ENCODE data around the gene PEX6. TPM values are rescaled to one million over a fixed set of nuclear protein-coding genes. Genes with fewer than 3 reads are reported as not detected.

The PEX6 gene
- total and polyA plus RNA-seq, 2 of the 13 experiments (the other 11 are each of a cell fraction or from before 2014, with no cell fraction given), result 5.1 to 6.7 TPM

- TF ChIP-seq ZBTB44 (CRISPR knock-in tag; IDR thresholded peaks at IDR 0.05) (no peak), ZKSCAN8 (CRISPR knock-in tag; IDR thresholded peaks at IDR 0.05; ENCODE audit: borderline replicate concordance) (no peak)
Measured at GRCh38 chr6:43024436-43024835, 45.5 kb upstream of the PEX6 start (continued).

GRCh38 chr6:43021270-43022047 is 42.5 kb upstream of the PEX6 start, which contains the start of gene RRP36:
RRP36 (plus strand) TSS chr6:43021623; CDS start chr6:43021655, 32 bp downstream.
- intact Hi-C loops (cut with micrococcal nuclease; ENCODE audit: unreplicated experiment), result no loop called here
- TF ChIP-seq ATF4 (CRISPR knock-in tag; IDR thresholded peaks at IDR 0.05) (0 out of 4 replicates have a peak, but pooled peaks of 1 of the 2 experiments have one; percentile 42), NKX3-1 (CRISPR knock-in tag; IDR thresholded peaks at IDR 0.05) (peak; percentile 75; the same call in 1 of the 2 replicates), SRY (CRISPR knock-in tag; IDR thresholded peaks at IDR 0.05) (peak; percentile 68), NFYB (CRISPR knock-in tag; IDR thresholded peaks at IDR 0.05) (peak; percentile 44), ZNF143 (CRISPR knock-in tag; IDR thresholded peaks at IDR 0.05) (peak; percentile 73), ZBTB25 (CRISPR knock-in tag; IDR thresholded peaks at IDR 0.05) (peak; percentile 86), MTA1 (CRISPR knock-in tag; IDR thresholded peaks at IDR 0.05; ENCODE audit: borderline replicate concordance) (no peak; the same call in 1 of the 2 replicates), CBX2 (IDR thresholded peaks at IDR 0.05; ENCODE audit: low read depth, low read length) (no peak), CBX2 (CRISPR knock-in tag; IDR thresholded peaks at IDR 0.05; ENCODE audit: low read depth) (no peak), FOXO4 (CRISPR knock-in tag; conservative IDR thresholded peaks at IDR 0.05) (0 out of 2 replicates have a peak, but pooled peaks have one; percentile 82), ESRRA (CRISPR knock-in tag; IDR thresholded peaks at IDR 0.05; ENCODE audit: low read depth) (peak; percentile 66; the same call in 1 of the 2 replicates), ZNF816 (CRISPR knock-in tag; IDR thresholded peaks at IDR 0.05; ENCODE audit: borderline replicate concordance) (peak; percentile 35; the same call in 1 of the 2 replicates), KLF9 (CRISPR knock-in tag; IDR thresholded peaks at IDR 0.05; ENCODE audit: low read depth) (peak; percentile 74; the same call in 1 of the 2 replicates), MZF1 (CRISPR knock-in tag; IDR thresholded peaks at IDR 0.05; ENCODE audit: borderline replicate concordance) (no peak), HNF4A (CRISPR knock-in tag; IDR thresholded peaks at IDR 0.05) (peak; percentile 24; the same call in 1 of the 2 replicates), ZSCAN12 (CRISPR knock-in tag; IDR thresholded peaks at IDR 0.05) (peak; percentile 53)

More at GRCh38 chr6:43021270-43022047, 42.5 kb upstream of the PEX6 start, which contains the start of gene RRP36:
- Histone ChIP-seq H4K20me1 (ENCODE audit: insufficient read depth, low read length) (no peaks in the 10 kb centered on the region), H3K4me1 (ENCODE audit: insufficient read depth, low read length) (peaks cover 30% of the 10 kb centered on the region), H3K9me3 (ENCODE audit: low read length) (no peaks in the 10 kb centered on the region), H3K4me2 (ENCODE audit: low read depth, low read length) (peak within 1 kb of the TSS; percentile 95), H2AFZ (ENCODE audit: low read length) (no peak within 1 kb of the TSS), H3K27ac (ENCODE audit: extremely low read length, insufficient read depth, low read length) (peak within 1 kb of the TSS; percentile 77), H3K27me3 (ENCODE audit: control insufficient read depth in 1 of 2, insufficient read depth in 2 of 2, low read length in 2 of 2) (peaks cover 0 to 3% of the 10 kb centered on the region in 2 experiments; a peak in 1 of 5 replicates), H3K79me2 (ENCODE audit: insufficient read depth, low read length) (peaks cover 25% of the 10 kb centered on the region), H3K9ac (ENCODE audit: insufficient read depth, low read depth, low read length) (peak within 1 kb of the TSS; percentile 90), H3K4me3 (replicated peaks in 1 of 3; ENCODE audit: insufficient read depth in 1 of 3, low read depth in 2 of 3, low read length in 3 of 3) (peak within 1 kb of the TSS; percentile 100), H3K36me3 (replicated peaks in 1 of 2; ENCODE audit: control insufficient read depth in 1 of 2, insufficient read depth in 2 of 2, low read length in 2 of 2) (peaks cover 26 to 53% of the 10 kb centered on the region in 2 experiments)
- POLR2A ChIA-PET, result interaction anchor here (0.7 to 4.3 kb wide), 26 partner anchors 7 to 275 kb away, joined by 3 to 43 read pairs (median 5); partner anchors contain the start of genes CNPY3, CUL7, CUL9 and GNMT
- peak; percentile 28 for FAIRE-seq
- TSS peak; percentile 41 for BruUV-seq (replicated peaks)
- ATAC-seq, result peak; percentile 96
- 5% methylated on average over 20 of the region's 56 CpGs for WGBS (ENCODE audit: low lambda C conversion rate)
- in situ Hi-C loops (cut with HindIII; ENCODE audit: extremely low pct_ligation_motif_present, low pct_unique_long_range_greater_than_20kb), result no loop called here
- CTCF ChIA-PET (ENCODE audit: low intra/inter-chr PET ratio, low total read pairs), result no interaction called here
- peak; percentile 74 for DNase-seq (ENCODE audit: low spot score)

Data from HepG2 (cell line).